K562 (cell line): ENCODE data around the gene HLA-DMB. TPM values are rescaled to one million over a fixed set of nuclear protein-coding genes. Genes with fewer than 3 reads are reported as not detected.

Experiments
- ATAC-seq: fragments of 200-7000 bp; cut with Tn5 transposase; 3 replicates; pipeline ENCODE4 v1.9.1; 2020; ENCODE audit warnings: moderate library complexity
- BruUV-seq: library from RNA; stranded (reverse); fragments of 400-500 nt; replicated peaks from 2 replicates; lab custom pipeline; 2021; lab: Mats Ljungman, UMichigan
- CTCF ChIA-PET: fragments of 300-600 bp; formaldehyde crosslinking; extraction: SDS; loops from one replicate; lab custom pipeline; 2021; ENCODE audit warnings: low intra/inter-chr PET ratio; lab: Yijun Ruan, JAX
- POLR2A ChIA-PET: fragments of 300-600, 350-650 bp; sonication (Branson Sonifier 250); formaldehyde crosslinking; extraction: SDS; loops from one replicate; lab custom pipeline; 2021; ENCODE audit warnings: antibody characterized with exemption, inconsistent platforms; lab: Yijun Ruan, JAX
- DNase-seq, 4 experiments: peaks; one replicate each; pipeline versions ENCODE4 v3.0.0 to v3.0.0-alpha.2; 2011 to 2018; ENCODE audit warnings: low spot score in 3 of 4, mixed read lengths in 3 of 4; ENCODE audit errors: extremely low read depth in 1 of 4
- FAIRE-seq: peaks from 2 replicates; lab custom pipeline; 2011; peaks lifted over from hg19 to GRCh38; lab: Jason Lieb, UNC
- H2AFZ ChIP-seq: 2 replicates; pipeline ENCODE4 v1.6.0; 2011; ENCODE audit warnings: low read depth, low read length, control low read depth, inconsistent platforms
- H3K27ac ChIP-seq: fragments of 200-600 bp; 3 replicates; pipeline ENCODE4 v1.8.0; 2011; ENCODE audit warnings: low read depth, mild to moderate bottlenecking, control low read depth, inconsistent platforms, low read length, moderate library complexity, mixed read lengths; ENCODE audit errors: extremely low read depth
- H3K27me3 ChIP-seq, 2 experiments: fragments of 300-600 bp in 1 of 2; 2 replicates in 1 of 2; 3 replicates in 1 of 2; pipeline versions ENCODE4 v1.6.0 to v1.8.0; 2011; ENCODE audit warnings: inconsistent platforms in 2 of 2, low read length in 2 of 2, mild to moderate bottlenecking in 1 of 2, mixed read lengths in 1 of 2, moderate library complexity in 1 of 2; ENCODE audit not compliant: control insufficient read depth in 2 of 2, insufficient read depth in 2 of 2
- H3K36me3 ChIP-seq: fragments of 300-600 bp; 3 replicates; pipeline ENCODE4 v1.8.0; 2011; ENCODE audit warnings: mild to moderate bottlenecking, low read length, inconsistent platforms; ENCODE audit not compliant: control insufficient read depth, insufficient read depth
- H3K4me1 ChIP-seq, 2 experiments: fragments of 200-600 bp in 1 of 2; replicated peaks in 1 of 2; 2 replicates in 1 of 2; 3 replicates in 1 of 2; pipeline versions ENCODE4 v1.5.1 to v1.8.0; 2011; ENCODE audit warnings: inconsistent platforms in 2 of 2, low read length in 2 of 2, mild to moderate bottlenecking in 1 of 2, mixed read lengths in 1 of 2, moderate library complexity in 1 of 2; ENCODE audit not compliant: control insufficient read depth in 2 of 2, insufficient read depth in 2 of 2
- H3K4me2 ChIP-seq: 2 replicates; pipeline ENCODE4 v1.6.1; 2011; ENCODE audit warnings: low read length, control low read depth, inconsistent platforms, mixed read lengths; ENCODE audit not compliant: insufficient read depth
- H3K4me3 ChIP-seq: fragments of 200-600 bp; sonication (generic), shearing (Covaris generic); 2 replicates; pipeline ENCODE4 v1.5.1; 2016; ENCODE audit warnings: control low read depth, inconsistent platforms
- H3K79me2 ChIP-seq: fragments of 200-600 bp; 3 replicates; pipeline ENCODE4 v1.8.0; 2011; ENCODE audit warnings: low read length, inconsistent platforms; ENCODE audit not compliant: control insufficient read depth, insufficient read depth
- H3K9ac ChIP-seq, 2 experiments: 2 replicates each; pipeline versions ENCODE4 v1.6.0 to v1.6.1; 2011; ENCODE audit warnings: low read depth in 2 of 2, low read length in 2 of 2, control low read depth in 1 of 2, inconsistent platforms in 1 of 2, mild to moderate bottlenecking in 1 of 2, mixed read lengths in 1 of 2; ENCODE audit not compliant: insufficient read depth in 1 of 2
- H3K9me1 ChIP-seq: one replicate; pipeline ENCODE4 v1.6.0; 2011; ENCODE audit warnings: inconsistent platforms, mild to moderate bottlenecking, low read length, moderate library complexity; ENCODE audit not compliant: control insufficient read depth, insufficient read depth
- H3K9me3 ChIP-seq: replicated peaks from 2 replicates; pipeline ENCODE4 v1.5.1; 2011; ENCODE audit warnings: low read depth, low read length, inconsistent platforms; ENCODE audit not compliant: control insufficient read depth, insufficient read depth
- H4K20me1 ChIP-seq: replicated peaks from 2 replicates; pipeline ENCODE4 v1.6.1; 2011; ENCODE audit warnings: low read length, inconsistent platforms, mixed read lengths; ENCODE audit not compliant: control insufficient read depth, insufficient read depth
- CTCFL ChIP-seq: IDR thresholded peaks from 2 replicates; pipeline ENCODE4 v1.6.1; 2011; ENCODE audit warnings: borderline replicate concordance, low read depth, mild to moderate bottlenecking, moderate library complexity, low read length; ENCODE audit not compliant: insufficient read depth, poor library complexity, severe bottlenecking
- FOXA3 ChIP-seq, 2 experiments: fragments of 450-650 bp in 1 of 2; sonication (generic) in 1 of 2; formaldehyde crosslinking; IDR thresholded peaks in 1 of 2; conservative IDR thresholded peaks in 1 of 2; 2 replicates each; pipeline versions ENCODE4 v1.4.0 to v1.8.0; 2020 to 2022; ENCODE audit warnings: mild to moderate bottlenecking in 2 of 2, missing genetic modification reagents in 1 of 2
- HMGN3 ChIP-seq: IDR thresholded peaks from 2 replicates; pipeline ENCODE4 v1.6.1; 2011; ENCODE audit warnings: borderline replicate concordance, low read depth, mild to moderate bottlenecking, mixed read lengths, low read length; ENCODE audit not compliant: insufficient read length; ENCODE audit errors: extremely low read depth
- MTA2 ChIP-seq: fragments of 450-650 bp; IDR thresholded peaks from 2 replicates; pipeline ENCODE4 v1.6.1; 2016; ENCODE audit warnings: low read depth
- SMARCB1 ChIP-seq: IDR thresholded peaks from 2 replicates; pipeline ENCODE4 v1.6.1; 2011; ENCODE audit warnings: improper control_type of control experiment, low read depth; ENCODE audit not compliant: insufficient read length
- TFAM ChIP-seq: fragments of 250-450 bp; sonication (Bioruptor Pico); conservative IDR thresholded peaks from 2 replicates; pipeline ENCODE4 v1.5.0; 2021; ENCODE audit warnings: mild to moderate bottlenecking, moderate library complexity
- ZBTB5 ChIP-seq: fragments of 450-650 bp; IDR thresholded peaks from 2 replicates; pipeline ENCODE4 v1.6.1; 2017; ENCODE audit warnings: antibody characterized with exemption
- WGBS: fragments of 100-300 bp; shearing (Covaris generic); methylation state at CpG from one replicate; pipeline ENCODE4 v1.1.6; 2016; ENCODE audit warnings: low coverage, mixed read lengths; ENCODE audit not compliant: insufficient coverage; ENCODE audit errors: missing lambda C conversion rate; 5-methylcytosine and 5-hydroxymethylcytosine counted together
- in situ Hi-C: fragments of 300-500 bp; cut with MboI; formaldehyde crosslinking; loops from 4 replicates; pipeline ENCODE4 v1.15.0; 2018; ENCODE audit warnings: inconsistent platforms, mixed read lengths
- intact Hi-C: fragments of 100-400 bp; cut with micrococcal nuclease; formaldehyde crosslinking; loops from 2 replicates; pipeline ENCODE4 v1.14.2; 2022
- polyA plus RNA-seq, 8 experiments: library from polyadenylated mRNA; depleted of rRNA in 4 of 8; stranded (reverse) in 5 of 8; unstranded in 3 of 8; fragments of >200 nt; fragmentation: Nextera tagmentation in 2 of 8; fragmentation: Illumina TruSeq in 1 of 8; extraction: Ambion mirVana in 2 of 8; extraction: Trizol in 1 of 8; gene quantifications; 2 replicates each; pipeline versions ENCODE4 v1.2.1 to v1.2.3, GENCODE V29; 2011 to 2014; ENCODE audit warnings: inconsistent platforms in 1 of 8, missing spikeins in 1 of 8
- total RNA-seq, 7 experiments: library from RNA; depleted of rRNA in 6 of 7; stranded (reverse); fragments of >200 nt in 6 of 7; fragmentation: Illumina TruSeq in 2 of 7; extraction: Trizol in 2 of 7; gene quantifications; 2 replicates each; pipeline versions ENCODE4 v1.2.1 to v1.2.3, GENCODE V29; 2011 to 2021; ENCODE audit warnings: low replicate concordance in 1 of 7

The HLA-DMB gene
- total and polyA plus RNA-seq, 9 of the 15 experiments (the other 6 are each of a cell fraction or from before 2014, with no cell fraction given): 0.38 TPM; not detected in 8

- BruUV-seq: no TSS peak
- FAIRE-seq (no peak), DNase-seq (no peak), ATAC-seq (no peak)
- in situ Hi-C loops (no loop called here), intact Hi-C loops (no loop called here)
- Histone ChIP-seq H3K9me3 (no peaks in the 10 kb centered on the region), H3K4me3 (no peak overlapping the region), H3K79me2 (no peaks in the 10 kb centered on the region), H3K27ac (no peak overlapping the region), H3K4me1 (peaks cover 0 to 8% of the 10 kb centered on the region in 2 experiments; a peak in 2 of 5 replicates), H3K36me3 (no peaks in the 10 kb centered on the region), H3K27me3 (peaks cover 32 to 38% of the 10 kb centered on the region in 2 experiments), H2AFZ (no peak overlapping the region), H3K4me2 (no peak overlapping the region), H3K9ac (no peak overlapping the region), H4K20me1 (no peaks in the 10 kb centered on the region), H3K9me1 (no peaks in the 10 kb centered on the region)
- TF ChIP-seq FOXA3 (CRISPR knock-in tag; conservative IDR thresholded peaks at IDR 0.05 in 1 of 2, IDR thresholded peaks at IDR 0.05 in 1 of 2): no peak
- no peak for TF ChIP-seq HMGN3
- no peak for TF ChIP-seq SMARCB1
- no peak for TF ChIP-seq ZBTB5
- no peak for TF ChIP-seq TFAM (CRISPR knock-in tag)
- no peak for TF ChIP-seq MTA2
- no peak for TF ChIP-seq CTCFL
- CTCF ChIA-PET: no interaction called here
- POLR2A ChIA-PET: interaction anchor here (0.6 to 0.8 kb wide), 3 partner anchors 31 to 127 kb away, joined by 3 to 4 read pairs (median 3); no protein-coding TSS in a partner anchor
- 0% methylated on average over 1 of the region's 1 CpG for WGBS
Observed at GRCh38 chr6:32890831-32891230, 50.0 kb downstream of the HLA-DMB start.
